NOMO-1 (cell line): ENCODE data around the gene FAM209A.
"Not testable (repeated sequence)": the region's sequence is repeated elsewhere in the genome, so short reads cannot be mapped to it uniquely, and the experiment has no call there.

Source experiments
- DNase-seq, 2 experiments: peaks; one replicate each; lab custom pipeline; 2025; ENCODE audit not compliant: unreplicated experiment in 2 of 2; lab: John Stamatoyannopoulos, UW

FAM209A gene

GRCh38 chr20:56524444-56524843 lies at the start of gene FAM209A:
Gene FAM209A, plus strand, starts transcription at chr20:56524744. Its CDS starts 65 bp downstream, at chr20:56524809.
- DNase-seq: not testable (repeated sequence)

- peak; percentile 65 to 88 for DNase-seq
Measured at GRCh38 chr20:56483970-56484369, 40.6 kb upstream of the FAM209A start.

DNA sequence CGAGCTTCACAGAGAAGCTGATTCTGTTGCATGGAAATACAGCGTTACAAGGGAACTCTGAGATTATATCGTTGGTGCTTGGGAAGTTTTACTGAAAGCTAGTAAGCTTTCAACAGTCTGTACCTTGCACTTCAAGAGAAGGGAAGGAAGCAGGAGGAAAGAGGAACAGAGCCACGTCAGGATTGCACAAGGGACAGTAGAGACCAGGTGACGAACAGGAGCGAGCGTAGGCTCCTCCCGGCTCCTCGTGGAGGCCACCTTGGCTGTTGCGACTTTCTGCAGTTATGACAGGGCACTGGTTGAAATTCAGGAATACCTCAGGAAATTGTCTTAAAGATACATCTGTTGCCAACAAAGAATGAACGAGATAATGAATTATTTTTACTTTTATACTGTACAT lies 37.3 kb upstream of the FAM209A start:
- DNase-seq: peak; percentile 76 to 86

DNA sequence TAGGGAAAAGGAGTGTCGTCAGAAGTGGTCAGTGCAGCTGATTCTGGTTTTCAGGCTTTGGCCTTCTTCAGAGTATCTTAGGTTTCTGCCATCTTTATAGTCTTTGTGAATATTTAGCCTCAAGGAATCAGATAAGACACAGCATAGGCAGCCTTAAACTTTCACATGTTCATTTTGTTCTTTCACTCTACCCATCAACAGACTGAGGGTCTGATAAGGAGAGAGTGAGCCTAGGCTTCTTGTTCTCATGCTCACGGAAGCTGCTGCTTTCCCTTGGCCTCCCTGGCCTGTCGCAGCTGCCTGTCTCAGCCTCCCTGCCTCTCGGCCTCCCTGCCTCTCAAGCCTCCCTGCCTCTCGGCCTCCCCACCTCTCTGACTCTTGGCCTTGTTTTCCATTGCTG lies 36.0 kb upstream of the FAM209A start:
- no peak for DNase-seq

DNA sequence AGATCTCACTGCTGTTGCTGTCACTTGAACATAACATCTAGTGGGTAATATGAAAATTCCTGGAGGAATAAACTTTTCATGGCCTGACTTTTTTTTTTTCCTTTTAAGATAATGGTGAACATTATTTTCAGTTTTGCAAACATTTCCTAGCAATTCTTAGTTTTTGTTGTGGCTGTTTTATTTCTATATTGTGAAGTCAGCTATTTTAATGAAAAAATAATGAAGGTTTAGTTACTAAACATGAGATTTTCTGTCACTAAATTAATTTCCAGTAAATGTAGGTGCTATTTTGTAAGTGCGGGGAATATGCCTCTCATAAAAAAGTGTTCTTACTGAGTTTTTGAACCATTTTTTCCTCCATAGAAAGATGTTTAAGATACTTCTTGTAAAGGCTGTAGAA lies 23.4 kb upstream of the FAM209A start:
- no peak for DNase-seq

DNA sequence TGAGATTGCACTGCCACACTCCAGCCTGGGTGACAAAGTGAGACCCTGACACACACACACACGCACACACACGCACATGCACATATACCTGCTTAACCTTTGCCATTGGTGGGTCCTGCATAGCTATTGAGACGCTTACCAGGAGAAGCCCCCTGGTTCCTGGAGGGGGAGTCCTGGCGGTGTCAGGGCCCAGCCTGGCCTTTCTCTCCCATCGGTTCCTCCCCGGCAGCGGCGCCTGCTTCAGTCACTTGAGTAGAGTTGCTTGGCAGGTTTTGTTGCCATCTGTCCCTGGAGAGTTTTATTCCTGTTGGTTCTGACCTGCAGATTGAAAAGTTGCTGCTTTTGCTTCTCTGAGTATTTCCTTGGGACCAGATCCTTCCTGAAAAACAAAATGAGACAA lies 20.6 kb upstream of the FAM209A start:
- DNase-seq: no peak

DNA sequence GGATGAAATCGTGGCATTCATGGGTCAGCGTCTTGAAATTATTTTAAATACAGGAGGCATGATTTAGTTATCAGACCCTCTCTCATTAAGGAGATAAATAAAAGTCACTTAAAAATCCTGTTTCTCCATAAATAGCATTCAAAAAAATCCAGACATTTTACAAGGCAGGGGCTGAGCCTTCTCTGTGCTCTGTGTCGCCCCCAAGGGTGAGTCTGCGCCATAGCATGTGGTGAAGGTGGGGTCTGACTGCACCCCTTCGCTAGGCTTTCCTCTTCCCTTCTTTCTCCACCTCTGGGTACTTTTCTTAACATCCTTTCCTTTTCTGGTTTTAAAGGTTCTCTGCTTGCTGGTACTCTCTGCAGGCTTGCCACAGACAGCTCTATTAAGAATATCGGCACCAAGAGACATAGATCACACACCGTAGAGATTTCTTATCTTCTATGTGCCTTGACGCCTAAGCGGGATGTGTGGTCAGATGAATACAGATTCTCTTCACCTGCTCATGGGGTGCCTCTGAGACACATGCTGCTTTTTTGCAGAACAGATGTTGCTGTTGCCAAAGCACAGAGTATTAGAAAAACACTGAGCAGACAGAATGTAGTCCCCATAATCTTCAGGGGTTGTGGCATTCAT lies 20.1 kb upstream of the FAM209A start:
- DNase-seq: peak in 1 of 2 experiments; percentile 2

DNA sequence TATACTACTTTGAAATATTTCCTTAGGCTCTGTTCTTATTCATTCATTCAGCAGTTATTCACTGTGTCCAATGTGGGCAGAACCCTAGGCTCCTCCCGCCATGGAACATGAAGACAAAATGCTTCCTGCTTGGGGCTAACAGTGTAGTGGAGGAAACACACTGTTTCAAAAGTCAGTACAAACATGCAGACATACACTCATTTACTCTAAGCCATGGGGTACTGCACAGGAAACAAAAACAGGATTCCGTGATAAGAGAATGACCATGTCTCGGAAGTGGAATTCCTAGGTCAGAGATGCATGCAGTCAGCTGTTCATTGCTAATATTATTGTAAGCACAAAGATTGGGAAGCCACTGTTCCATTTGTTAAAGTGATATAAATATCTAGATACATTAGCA lies 18.4 kb upstream of the FAM209A start:
- no peak for DNase-seq

DNA sequence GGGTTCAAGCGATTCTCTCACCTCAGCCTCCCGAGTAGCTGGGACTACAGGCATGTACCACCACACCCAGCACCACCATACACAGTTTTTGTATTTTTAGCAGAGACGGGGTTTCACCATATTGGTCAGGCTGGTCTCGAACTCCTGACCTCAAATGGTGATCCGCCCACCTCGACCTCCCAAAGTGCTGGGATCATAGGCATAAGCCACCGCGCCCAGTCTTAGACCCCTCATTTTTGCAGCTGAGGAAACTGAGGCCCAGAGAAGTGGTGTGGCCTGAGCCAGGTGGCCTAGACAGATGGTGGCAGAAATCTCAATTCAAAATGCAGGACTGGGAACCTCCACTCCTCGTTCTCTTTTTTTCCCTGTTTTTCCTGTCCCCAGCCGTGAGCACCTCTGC lies 12.6 kb upstream of the FAM209A start:
- no peak for DNase-seq

DNA sequence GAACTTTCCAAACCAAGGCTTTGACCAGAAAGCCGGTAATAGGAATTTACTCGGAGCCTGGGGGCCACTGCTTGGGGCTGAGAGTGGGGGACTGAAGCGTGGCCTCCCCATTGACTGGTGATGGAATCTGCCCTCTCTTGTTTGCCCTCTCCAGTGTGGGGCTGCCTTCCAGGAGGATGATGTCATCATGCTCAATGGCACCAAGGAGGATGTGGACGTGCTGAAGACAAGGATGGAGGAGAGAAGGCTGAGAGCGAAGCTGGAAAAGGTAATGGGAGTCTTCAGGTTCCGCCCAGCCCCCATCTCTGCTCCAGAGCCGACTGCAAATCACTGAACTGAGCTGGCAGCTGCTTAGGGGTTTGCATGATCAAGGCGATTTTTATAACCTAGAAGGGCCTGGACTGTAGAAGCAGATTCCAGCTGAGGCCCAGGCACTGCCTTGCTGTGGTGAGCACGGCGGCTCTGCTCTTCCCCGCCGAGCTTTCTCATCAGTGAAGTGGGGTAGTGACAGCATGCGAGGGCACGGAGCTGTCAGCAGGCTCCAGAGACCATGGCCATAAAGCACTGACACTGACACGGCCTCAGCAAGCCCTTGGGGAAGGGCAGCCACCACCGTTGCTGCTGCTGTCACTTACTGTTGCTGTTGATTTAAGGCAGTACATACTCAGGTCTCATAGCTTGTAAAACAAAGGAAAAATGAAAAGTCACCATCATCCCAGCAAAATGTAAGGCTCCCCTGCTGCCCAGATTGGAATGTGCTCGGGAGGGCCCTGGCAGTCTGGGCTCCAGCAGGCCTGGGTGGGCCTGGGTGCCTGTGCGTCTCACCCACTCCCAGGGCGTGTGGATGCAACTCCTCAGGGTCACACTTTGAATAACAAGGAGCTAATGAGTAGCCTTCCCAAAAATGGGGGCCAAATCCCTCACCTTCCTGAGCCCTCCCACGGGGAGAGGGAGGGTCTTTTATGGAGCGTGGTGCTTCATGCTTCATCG lies 11.1 kb upstream of the FAM209A start:
- DNase-seq: no peak

- no peak for DNase-seq
Measured at GRCh38 chr20:56516631-56517030, 7.9 kb upstream of the FAM209A start.

DNA sequence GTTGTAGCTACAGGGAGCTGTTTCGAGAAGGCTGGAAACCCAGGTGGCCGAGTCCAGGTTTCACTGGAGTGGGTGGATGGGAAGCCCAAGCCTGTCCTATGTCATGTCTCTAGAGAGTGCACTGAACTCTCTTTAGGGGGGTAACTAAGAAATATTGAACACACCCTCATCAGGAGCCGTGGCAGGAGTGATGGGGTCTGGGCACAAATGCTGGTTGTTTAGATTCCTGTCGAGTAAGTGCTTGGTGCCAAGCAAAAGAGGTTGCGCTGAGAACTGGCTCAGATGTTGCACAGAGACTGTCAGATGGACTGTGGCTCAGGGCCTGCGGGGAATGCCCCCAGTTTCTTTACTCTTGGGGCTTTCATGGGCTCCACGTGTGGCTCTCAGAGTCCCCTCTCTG lies 7.3 kb upstream of the FAM209A start:
- DNase-seq: no peak

DNA sequence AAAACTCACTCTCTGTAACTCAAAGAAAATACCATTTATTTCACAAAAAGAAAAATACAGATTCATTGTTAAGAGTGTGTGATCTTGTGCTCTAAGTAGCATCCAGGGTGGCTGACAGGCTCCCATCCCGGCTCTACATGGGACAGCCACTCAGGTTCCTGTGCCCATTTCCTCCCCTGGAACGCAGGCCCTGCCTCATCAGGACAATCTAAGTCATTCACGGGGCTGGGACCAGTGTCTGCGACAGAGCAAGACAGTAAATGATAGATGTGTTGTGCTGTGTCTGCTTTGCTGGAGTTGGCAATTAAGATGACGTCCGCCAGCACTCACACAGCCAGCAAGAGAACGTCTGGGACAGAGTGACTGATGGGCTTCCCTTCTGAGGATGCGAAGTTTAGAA lies 6.9 kb upstream of the FAM209A start:
- no peak for DNase-seq

GRCh38 chr20:56518126-56518525 lies 6.4 kb upstream of the FAM209A start:
- DNase-seq: no peak

- DNase-seq: no peak
Measured at GRCh38 chr20:56518721-56519398, 5.7 kb upstream of the FAM209A start.

- no peak for DNase-seq
Measured at GRCh38 chr20:56519551-56519950, 5.0 kb upstream of the FAM209A start.

DNA sequence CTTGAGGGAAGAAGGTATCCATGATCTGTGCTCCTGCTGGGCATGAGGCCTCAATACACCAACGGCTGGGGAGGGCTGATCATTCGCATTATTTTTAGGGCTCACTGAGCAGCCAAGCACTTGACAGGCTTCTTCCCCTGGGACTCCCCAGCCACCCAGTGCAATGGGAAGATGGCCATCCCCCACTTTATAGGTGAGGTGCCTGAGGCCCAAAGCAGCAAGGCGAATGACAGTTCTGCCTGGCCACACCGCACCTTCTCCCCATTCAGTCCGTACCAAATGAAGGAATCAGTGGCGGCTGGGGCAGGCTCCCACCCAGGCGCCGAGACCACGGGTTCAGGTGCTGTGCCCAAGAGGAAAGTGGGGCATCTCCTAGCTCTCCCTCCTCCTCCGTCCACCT lies 4.4 kb upstream of the FAM209A start:
- no peak for DNase-seq

GRCh38 chr20:56520746-56521354 lies 3.7 kb upstream of the FAM209A start:
- DNase-seq: not testable (repeated sequence)

- DNase-seq: no peak
Measured at GRCh38 chr20:56522311-56522710, 2.2 kb upstream of the FAM209A start.

DNA sequence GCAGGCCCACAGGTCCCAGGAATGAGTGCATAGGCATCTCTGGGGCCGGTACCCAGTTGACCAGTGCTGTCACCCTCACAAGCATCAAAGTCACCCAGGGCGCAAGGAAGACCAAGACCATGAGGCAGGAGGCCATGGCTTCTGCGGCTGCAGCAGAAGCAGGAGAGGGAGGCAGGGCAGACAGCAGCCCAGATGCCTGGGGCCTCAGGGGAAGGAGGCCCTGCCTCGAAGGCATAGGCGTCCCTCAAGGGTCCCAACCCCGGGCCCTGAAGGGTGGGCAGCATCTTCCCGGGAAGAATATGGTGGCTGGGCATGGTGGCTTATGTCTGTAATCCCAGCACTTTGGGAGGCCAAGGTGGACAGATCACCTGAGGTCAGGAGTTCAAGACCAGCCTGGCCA lies 3.0 kb downstream of the FAM209A start:
- no peak for DNase-seq

GRCh38 chr20:56532946-56533345 lies 8.4 kb downstream of the FAM209A start, which contains the start of gene FAM209B:
Gene FAM209B, plus strand, starts transcription at chr20:56533246. Its CDS starts 96 bp downstream, at chr20:56533342.
- DNase-seq: not testable (repeated sequence)
